ENCODE results near the gene SLC25A13. TPM values are rescaled to one million over a fixed set of nuclear protein-coding genes. Genes with fewer than 3 reads are reported as not detected.

SLC25A13 gene
- polyA plus RNA-seq, 1 donor = 47.9 TPM

DNA sequence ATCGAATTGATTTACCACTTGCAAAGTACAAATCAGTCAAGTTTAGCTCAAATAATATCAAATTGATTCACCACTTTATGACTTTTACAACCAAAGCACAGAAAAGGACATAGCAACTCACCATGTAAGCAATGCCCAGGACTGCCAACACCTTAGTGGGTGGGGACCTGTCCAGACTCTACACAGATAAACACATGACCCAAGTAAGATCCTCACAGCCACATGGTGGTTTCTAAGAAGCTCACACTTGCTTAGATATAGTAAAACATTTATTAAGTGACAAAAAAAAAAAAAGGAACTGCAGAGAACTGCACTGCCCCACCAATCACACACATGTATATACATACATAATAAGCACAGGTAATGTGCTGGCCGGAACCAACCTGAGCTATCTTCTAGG, 116.2 kb downstream of the SLC25A13 start:
- no peak for DNase-seq

DNA sequence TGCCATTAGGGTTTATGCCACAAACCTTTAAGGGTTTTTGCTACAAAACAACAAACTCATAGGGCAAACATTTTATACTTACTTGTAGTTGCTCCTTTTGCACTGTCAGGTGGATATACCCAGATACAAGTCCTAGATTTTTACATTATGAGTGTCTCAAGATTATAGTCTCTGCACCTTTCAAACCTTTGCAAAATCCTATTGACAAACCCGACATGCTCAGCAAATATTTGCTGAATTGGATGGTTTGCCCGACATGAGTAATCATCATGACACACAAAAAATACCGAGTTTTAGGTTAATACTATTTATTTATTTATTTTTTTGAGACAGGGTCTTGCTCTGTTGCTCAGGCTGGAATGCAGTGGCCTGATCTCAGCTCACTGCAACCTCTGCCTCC, 117.3 kb downstream of the SLC25A13 start:
- DNase-seq = no peak

DNA sequence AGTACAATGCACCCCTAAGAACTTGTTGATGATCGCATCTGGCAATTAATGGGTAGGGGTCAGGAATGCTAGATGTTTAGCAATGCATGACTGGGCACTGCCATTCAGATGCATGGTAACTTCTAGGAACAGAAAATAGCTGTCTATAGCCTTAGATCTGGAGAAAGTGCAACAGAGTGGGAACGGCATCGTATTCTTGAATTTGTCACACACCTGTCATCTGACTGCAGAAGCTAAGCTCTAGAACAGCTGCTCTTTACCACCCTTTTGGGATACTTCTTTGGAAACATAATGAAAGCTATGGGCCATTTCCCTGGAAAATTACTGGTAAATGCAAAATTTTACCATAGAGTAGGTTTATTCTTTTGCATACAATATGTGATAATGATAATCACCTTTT, 118.1 kb downstream of the SLC25A13 start:
- no peak for DNase-seq

DNA sequence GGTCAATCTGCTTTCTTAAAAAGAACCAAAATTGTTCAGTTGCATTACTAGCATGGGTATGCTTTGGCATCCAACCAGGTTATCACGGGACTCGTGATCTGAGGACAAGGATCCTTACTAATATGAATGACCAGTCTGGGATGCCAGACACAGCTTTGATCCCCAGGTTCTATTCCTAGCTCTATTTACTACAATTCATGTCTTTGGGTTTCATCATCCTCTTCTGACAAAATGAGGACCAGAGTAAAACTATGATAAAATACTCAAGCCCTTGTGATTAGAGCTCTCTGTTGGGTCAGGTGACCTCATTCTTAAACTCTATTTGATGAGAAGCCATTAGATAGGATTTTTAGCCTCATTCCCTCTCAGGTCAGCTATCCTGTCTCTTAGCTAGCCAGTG, 119.8 kb downstream of the SLC25A13 start:
- DNase-seq = no peak

DNA sequence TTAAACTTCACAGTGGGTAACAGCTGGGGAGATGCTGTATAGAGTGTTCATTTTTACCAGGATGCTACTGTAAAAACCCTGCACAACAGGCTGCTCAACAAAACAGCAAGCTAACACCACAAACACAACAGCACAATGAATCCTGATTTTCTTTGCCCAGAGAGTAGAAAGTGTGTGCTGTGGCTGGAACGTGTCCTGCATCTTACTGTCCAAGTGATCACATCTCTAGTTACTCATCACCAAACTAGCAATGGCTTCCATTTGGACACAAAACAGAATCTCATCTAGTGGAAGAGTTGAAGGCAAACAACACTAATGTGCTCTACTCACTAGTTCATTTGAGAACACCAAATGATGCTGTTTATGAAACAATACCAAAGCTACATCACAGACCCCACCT, 121.2 kb downstream of the SLC25A13 start:
- no peak for DNase-seq

DNA sequence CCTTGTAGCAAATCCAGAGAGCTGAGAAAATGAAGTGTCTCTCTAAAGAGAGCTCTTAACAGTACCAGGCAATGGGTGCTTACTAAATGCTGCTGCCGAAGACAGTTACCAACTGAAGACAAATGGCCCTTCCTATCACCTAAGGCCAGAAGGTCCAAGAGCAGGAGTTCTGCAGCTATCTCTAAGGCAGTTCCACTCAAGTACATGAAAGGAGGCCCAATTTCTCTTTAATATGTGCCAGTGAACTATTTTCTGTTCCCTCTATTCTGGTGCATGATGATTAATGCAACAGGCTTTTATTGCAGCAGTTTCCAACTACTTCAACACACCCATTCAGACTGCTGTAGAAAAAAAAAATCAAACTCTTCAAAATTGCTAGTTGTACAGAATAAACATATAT, 122.5 kb downstream of the SLC25A13 start:
- DNase-seq = no peak

DNA sequence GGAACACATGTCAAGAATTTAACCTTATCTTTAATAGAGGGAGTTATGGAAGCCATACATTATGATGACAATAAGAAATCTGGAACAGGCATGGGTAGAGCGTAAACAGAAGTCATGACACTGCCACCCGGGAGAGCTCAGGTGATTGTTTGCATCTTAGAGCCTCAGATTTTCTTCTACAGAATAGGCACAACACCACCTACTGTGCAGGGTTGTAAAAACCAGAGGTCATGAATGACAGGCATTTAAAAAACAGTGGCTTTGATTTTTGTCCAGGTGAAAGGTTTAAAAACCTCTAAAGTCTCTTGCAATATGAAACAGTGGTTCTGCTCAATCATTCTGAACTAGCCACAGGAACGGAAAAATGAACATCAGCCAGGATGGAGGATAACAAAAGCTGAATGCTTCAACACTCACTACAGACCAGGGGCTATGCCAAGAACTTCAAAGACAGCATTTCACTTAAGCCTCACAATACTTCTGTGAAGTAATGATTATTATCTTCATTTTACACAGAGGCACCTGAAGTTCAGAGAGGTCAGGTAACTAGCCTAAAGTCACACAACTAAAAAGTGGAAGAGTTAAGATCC, 123.8 kb downstream of the SLC25A13 start:
- no peak for DNase-seq

DNA sequence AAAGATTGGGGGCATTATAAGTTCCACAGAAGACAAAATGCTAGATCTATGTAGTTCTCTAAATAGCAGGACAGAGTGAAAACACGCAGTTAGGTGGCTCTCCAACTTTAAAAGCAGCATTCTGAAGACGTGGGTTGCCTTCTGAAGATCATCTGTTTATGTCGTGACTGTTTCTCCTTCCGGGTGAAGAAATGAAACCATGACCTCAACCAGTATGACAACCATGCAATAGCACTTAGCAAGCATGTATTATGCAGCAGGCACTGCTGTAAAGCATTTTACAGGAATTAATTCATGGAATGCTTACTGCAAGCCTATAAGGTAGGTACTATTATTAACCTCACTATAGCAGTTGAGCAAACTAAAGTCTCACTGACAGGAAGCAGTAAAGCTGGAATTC, 125.2 kb downstream of the SLC25A13 start:
- DNase-seq = no peak

DNA sequence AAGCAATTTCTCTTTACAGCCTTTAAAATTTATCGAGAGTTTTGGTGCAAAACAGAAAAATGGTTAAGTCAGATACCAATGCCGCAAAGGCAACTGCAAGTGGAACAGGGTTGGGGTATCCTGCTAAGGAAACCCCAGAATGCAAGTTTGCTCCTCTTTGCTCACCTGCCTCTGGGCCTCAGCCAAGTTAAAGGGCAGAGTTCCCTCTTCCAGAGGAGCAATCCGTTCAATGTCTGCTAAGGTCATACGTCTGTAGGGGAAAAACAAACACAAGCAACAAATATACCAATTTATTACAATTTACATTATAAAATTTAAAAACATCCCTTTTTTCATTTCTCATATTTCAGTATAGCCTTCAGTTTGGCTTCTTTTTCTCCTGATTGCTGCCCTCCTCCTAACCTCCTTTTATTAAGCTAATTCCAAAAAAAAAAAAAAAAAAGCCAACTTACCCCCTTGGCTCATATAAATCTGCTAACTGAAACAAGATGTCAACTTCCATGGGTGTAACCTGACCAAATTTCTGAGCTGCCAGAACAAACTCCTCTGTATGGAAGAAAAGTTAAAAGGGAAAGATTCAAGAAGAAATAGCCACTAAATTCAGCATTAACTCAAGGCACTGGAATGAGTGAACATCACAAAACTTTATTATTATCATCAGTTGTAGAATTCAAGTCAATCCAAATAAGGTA, 132.6 kb downstream of the SLC25A13 start:
- no peak for DNase-seq

DNA sequence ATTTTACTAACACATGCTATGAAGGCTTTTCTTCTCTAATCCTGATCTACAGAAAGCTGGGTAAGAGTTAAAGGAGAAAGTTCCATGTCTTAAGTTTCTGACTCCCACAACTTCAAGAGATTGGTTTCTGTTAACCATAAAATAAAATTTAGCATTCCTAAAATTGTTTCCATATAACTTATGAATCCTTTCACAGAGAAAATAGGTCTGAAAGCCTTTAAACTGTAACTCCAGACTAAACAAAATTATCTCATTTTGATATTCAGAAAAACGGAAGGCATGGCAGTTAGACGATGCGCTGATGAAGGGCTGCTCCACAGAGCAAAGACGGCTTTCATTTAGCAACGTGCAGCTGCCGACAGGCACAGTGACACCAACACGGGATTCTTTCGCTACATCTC, 133.3 kb downstream of the SLC25A13 start:
- DNase-seq = no peak

DNA sequence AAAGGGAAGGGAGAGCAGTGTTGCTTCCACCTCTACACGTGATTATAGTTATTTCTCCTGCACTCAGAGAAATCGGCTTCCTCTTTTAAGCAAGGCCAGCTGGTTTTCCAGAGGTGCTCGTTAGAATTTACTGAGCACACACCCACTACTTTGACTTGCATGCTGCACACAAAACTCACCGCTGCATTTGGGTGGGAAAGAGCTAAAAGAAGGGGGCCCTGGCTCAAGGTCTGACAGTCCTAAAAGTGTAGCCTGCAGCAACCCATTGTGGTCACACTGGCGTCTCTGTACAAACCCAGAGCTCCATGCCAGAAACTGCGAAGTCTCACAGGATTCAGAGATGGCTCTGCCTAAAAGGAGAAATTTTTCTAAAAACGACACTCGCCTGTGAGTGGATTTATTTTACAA, 133.7 kb downstream of the SLC25A13 start:
- no peak for DNase-seq

DNA sequence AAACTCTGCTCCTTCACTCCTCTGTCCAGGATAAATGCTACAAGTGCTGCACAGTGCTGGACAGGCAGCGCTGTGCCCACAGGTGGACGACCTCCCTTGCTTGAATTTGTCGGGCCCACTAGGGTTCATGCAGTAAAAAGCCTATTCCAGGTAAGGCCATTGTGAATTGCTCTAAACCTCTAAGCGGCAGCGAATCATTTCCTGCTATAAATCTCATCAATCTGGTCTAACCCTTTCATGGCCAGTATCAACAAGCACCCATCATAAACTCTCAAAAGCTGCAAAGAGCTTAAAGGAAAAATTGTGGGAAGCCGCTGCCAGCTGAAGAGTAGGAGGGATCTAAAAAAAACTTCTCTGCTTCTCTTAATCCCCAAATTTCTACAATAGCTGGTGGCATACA, 134.2 kb downstream of the SLC25A13 start:
- no peak for DNase-seq

DNA sequence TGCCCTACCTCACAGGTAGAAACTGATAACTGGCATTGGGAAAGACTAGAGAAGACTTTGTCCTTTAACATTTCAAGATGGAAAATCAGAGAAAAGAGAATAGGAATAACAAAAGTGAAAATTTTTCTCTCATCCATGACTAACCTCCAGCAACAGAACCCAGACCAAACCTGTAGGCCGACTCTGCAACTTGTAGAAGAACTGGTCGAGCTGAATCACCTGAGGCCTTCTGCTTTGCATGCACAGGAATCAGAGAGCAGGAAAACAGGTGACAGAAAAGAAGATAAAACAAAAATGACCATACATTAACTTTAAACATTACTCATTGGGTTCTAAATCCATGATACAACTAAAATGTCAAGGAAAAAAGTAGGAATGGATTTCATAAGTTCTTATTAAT, 137.1 kb downstream of the SLC25A13 start:
- no peak for DNase-seq

DNA sequence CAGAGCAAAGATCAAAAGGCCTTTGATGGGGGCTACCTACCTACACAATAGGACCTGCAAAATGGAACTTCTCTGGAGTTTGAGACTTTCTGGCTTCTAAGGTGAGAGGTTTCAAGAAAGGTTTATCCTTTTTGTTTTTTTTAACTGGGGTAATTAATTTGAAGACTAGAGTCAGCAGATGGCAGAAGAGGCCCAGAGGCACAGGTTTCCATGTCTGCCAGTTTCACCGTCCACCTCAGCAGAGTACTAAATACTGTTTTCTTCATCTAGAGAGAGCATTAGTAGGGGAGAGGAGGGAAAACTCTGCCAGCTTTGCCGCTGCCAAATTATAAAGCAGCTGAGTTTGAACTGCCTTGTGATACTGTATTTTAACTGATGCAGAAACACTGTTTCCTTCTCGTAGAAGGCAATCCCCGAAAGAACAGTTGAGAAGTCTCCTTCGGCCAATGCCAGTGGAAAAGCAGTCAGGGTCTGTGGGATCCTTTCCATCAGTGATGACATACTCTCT, 138.7 kb downstream of the SLC25A13 start:
- no peak for DNase-seq

DNA sequence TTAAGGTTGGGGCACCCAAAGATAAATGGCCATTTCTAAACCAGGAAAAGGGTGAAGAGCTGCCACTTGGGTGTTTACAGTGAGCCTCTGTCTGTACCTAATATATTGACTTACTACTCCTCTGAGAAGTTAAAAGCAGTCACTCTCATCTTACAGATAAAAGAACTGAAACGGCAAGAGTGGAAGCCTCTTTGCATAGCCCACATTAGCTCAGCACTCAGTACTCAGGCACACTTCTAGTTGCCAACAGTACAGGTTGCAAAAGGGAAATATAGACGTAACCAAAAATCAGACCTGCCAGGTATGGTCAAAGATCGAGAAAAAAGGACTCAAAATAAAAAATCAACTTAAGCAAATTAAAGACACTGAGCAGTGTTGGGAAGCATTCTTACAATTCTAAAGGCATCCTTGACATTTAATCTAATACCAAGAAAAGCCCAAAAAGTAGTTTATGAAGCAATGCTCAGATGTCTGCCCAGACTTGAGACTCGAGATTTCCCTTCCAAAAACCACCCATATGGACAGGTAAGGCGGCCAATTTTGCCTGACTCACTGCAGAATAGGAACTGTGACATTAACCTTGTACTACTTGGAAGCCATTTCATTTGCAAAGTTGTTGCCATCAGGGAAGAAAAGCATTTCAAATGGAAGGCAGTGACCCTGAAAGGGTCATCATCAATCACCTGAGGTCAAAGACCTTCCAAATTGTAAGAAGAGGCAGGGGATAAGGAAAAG, 139.3 kb downstream of the SLC25A13 start:
- no peak for DNase-seq

DNA sequence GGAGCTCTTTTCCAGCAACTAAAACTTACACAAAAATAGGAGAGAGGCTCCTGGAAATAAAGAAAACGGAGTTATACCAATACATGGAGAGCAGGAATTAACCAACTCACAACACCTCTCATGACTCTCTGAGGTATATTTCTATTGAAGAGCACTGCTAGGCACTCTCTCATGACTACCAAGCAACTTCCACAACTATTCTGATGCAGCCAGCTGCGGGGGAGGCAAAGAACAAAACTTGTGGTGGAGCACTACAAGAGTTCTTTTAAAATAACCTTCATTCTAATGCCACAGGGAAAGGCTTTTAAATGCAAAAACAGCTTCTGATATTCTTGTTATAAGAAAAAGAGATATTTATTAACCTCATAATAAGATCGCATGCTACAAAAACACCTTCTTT, 140.7 kb downstream of the SLC25A13 start:
- no peak for DNase-seq

DNA sequence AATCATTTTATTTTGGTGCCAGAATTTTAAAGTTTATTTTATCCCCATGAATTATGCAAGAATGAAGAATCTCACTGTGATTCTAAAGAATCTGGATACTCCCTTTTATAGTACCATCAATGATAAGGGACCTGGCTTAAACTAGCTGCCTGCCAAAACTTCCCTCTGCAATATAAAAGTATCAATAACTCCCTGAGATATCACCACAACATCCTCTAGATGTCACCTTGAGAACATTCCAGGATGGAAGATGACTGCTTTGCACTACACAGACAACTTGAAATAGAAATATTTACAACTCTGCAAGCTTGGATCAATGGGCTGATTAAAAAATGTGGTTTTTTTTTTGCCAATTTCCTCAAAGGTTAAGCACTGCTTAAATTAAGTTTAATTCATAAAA, 142.1 kb downstream of the SLC25A13 start:
- no peak for DNase-seq

DNA sequence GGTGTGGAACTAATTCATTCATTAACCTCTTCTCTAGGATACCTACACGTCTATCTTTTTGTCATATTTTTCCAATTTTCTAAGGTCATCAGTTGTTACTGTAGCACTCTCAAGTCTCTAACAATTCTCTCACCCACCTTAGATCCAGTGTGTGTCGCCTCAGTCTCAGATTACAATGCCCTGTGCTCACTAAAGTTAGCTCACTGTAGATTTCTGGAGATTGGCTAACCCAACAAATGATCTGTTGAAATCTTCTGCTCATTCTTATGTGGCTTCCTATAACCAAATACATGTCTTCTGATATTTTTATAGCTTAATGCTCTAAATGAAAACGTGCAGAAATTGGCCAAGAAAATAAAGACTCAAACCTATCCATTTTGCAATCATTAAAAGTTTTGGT, 142.6 kb downstream of the SLC25A13 start:
- DNase-seq = no peak

DNA sequence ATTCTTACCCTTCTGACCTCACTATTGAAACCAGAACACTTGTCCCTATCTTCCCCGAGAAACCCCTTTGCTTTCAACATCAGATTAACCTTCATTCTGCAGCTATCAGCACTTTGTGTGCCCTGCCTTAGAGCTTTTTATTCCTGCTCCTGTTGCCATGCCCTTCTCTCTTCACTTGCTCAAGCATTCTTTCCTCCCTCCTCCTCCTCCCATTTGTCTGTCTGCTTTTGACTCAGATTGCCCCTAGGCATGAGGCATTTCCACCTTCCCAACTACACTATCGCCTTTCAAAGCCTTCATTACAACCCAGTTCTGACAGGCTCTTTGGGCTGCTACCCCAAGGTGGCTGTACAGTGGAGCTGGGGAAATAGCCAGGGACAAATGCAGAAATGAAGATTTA, 143.3 kb downstream of the SLC25A13 start:
- DNase-seq = no peak

DNA sequence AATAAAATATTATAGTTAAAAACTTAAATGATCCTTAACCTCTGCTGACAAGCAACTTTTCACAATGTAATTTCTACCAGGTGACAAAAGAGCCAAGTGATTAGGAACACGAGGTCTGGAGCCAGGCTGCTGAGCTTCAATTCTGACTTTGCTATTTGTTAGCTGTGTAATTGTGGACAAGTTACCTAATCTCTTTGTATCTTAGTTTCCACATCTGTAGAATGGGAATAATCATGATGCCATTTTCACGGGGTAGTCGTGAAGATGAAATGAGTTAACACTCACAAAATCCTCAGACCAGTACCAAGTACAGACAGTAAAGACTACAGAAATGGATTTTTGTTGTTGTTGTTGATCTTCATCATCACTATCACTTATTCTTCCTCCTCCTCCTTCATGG, 144.5 kb downstream of the SLC25A13 start:
- no peak for DNase-seq

DNA sequence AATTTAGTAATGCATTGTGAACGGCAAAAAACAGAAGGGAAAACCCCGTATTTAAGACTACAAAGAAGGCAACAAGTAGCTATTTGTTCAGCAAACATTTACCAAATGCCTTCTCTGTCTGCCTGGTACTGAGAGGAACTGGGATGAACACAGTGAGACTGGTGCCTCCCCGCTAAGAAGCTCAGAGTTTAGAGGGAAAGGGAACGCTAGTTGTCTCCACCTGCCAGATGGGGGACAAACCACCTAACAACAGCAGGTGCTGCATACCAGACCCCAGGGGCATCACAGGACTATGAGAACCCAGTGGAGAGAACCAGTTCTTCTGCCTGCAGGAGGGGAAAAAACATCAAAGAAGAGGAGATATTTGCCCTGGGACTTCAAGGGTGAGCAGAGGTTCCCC, 147.1 kb downstream of the SLC25A13 start:
- no peak for DNase-seq

DNA sequence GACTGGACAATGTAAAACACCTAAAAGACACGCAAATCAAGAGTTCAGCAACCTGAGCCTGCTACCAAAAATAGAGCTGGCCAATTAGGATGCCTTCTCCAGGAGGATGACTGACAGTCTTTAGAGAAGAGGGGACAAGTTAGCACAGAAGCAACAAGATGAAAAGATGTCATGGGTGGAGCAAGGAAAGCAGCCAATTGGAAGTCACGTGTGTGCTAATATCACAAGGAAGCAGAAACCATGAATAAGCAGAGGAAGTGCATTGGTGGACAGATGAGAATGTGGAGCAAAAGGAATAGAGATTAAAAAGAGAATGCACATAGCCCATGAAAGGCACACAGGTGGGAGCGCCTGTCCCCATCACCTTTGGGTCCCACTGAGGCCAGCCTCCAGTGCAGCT, 148.1 kb downstream of the SLC25A13 start:
- DNase-seq = no peak

DNA sequence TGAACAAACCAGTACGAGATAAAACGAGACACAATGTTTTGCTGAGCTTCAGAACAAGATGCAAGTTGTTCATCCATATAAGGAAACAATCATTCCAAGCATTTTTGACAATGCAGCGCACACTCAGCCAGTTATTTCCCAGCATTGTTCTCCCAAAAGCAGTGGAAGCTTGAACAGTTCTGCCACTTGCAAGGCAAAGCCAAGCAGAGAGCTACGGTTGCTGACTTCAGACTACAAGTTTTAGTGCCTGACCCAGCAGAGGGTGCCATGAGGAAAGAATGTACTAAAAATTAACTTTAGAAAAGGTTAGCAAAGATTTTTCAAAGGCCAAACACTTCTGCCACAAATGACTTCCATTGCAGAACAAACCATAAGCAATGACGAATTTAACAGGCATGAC, 152.5 kb downstream of the SLC25A13 start:
- DNase-seq = peak; percentile 15

DNA sequence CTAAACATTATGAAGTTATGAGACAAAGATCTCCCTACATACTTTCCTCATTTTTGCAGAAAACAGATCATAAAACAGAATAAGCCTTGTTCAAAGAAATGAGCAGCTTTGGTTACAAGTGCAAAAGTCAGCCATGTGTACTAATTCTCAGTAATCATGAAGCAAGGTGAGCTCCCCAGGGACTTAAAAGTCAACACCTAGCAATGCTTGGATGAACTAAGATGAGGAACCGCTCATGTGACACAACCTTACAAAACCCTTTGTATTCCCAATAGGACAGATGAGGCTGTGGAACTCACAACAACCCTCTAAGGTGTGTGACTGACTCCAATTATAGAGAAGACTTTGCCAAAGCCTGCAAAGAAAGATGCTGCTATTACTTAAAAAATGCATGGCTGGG, 154.5 kb downstream of the SLC25A13 start:
- no peak for DNase-seq

Measured in left kidney (tissue), 2 donors.